MM.1S (cell line): Measurements from ENCODE around the gene MET.

Source experiments
- DNase-seq: peaks from one replicate; pipeline ENCODE4 v3.0.0-alpha.2; 2015
- H2AFZ ChIP-seq: fragments of 300-600 bp; sonication (generic); 2 replicates; pipeline ENCODE4 v1.6.0; 2016; ENCODE audit warnings: antibody characterized with exemption, low read length
- H3F3A ChIP-seq: fragments of 300-600 bp; sonication (generic); 2 replicates; pipeline ENCODE4 v1.6.1; 2016; ENCODE audit warnings: mild to moderate bottlenecking, antibody characterized with exemption, low read length, moderate library complexity, mixed read lengths; ENCODE audit not compliant: insufficient read depth
- H3K27ac ChIP-seq: fragments of 300-600 bp; sonication (generic); 2 replicates; pipeline ENCODE4 v1.5.1; 2016; ENCODE audit warnings: mild to moderate bottlenecking, low read length
- H3K27me3 ChIP-seq: fragments of 300-600 bp; sonication (generic); replicated peaks from 2 replicates; pipeline ENCODE4 v1.6.0; 2016; ENCODE audit warnings: low read length; ENCODE audit not compliant: insufficient read depth
- H3K36me3 ChIP-seq: fragments of 300-600 bp; sonication (generic); replicated peaks from 2 replicates; pipeline ENCODE4 v1.6.1; 2016; ENCODE audit warnings: mild to moderate bottlenecking, low read length, mixed read lengths; ENCODE audit not compliant: insufficient read depth
- H3K4me1 ChIP-seq: fragments of 300-600 bp; sonication (generic); 2 replicates; pipeline ENCODE4 v1.6.1; 2016; ENCODE audit warnings: low read length, mixed read lengths
- H3K4me2 ChIP-seq: fragments of 300-600 bp; sonication (generic); 2 replicates; pipeline ENCODE4 v1.6.0; 2016; ENCODE audit warnings: low read depth, low read length
- H3K4me3 ChIP-seq: fragments of 300-600 bp; sonication (generic); 2 replicates; pipeline ENCODE4 v1.5.1; 2016; ENCODE audit warnings: low read length, mixed read lengths
- H3K79me2 ChIP-seq: fragments of 300-600 bp; sonication (generic); 2 replicates; pipeline ENCODE4 v1.6.1; 2016; ENCODE audit warnings: mixed run types, low read length, mixed read lengths
- H3K9ac ChIP-seq: fragments of 300-600 bp; sonication (generic); 2 replicates; pipeline ENCODE4 v1.6.1; 2016; ENCODE audit warnings: low read length, mixed read lengths
- H3K9me2 ChIP-seq: fragments of 300-600 bp; sonication (generic); replicated peaks from 2 replicates; pipeline ENCODE4 v1.6.1; 2016; ENCODE audit warnings: mild to moderate bottlenecking, low read length, mixed read lengths; ENCODE audit not compliant: insufficient read depth
- H3K9me3 ChIP-seq: fragments of 300-600 bp; sonication (generic); replicated peaks from 2 replicates; pipeline ENCODE4 v1.6.1; 2016; ENCODE audit warnings: mild to moderate bottlenecking, low read length, mixed read lengths; ENCODE audit not compliant: insufficient read depth
- H4K20me1 ChIP-seq: fragments of 300-600 bp; sonication (generic); 2 replicates; pipeline ENCODE4 v1.6.1; 2016; ENCODE audit warnings: mild to moderate bottlenecking, low read length, moderate library complexity, mixed read lengths; ENCODE audit not compliant: insufficient read depth
- CTCF ChIP-seq: fragments of 300-600 bp; sonication (generic); IDR thresholded peaks from 2 replicates; pipeline ENCODE4 v1.5.1; 2016; ENCODE audit warnings: antibody characterized with exemption, low read length, mixed read lengths
- EZH2 ChIP-seq: fragments of 300-600 bp; sonication (generic); optimal IDR thresholded peaks from 2 replicates; pipeline ENCODE3; 2017; ENCODE audit warnings: low read depth, mild to moderate bottlenecking, antibody characterized with exemption, low read length, mixed read lengths
- EZH2phosphoT487 ChIP-seq: fragments of 300-600 bp; sonication (generic); IDR thresholded peaks from 2 replicates; pipeline ENCODE4 v1.6.1; 2018; ENCODE audit warnings: antibody characterized with exemption, low read length

Gene MET

DNA sequence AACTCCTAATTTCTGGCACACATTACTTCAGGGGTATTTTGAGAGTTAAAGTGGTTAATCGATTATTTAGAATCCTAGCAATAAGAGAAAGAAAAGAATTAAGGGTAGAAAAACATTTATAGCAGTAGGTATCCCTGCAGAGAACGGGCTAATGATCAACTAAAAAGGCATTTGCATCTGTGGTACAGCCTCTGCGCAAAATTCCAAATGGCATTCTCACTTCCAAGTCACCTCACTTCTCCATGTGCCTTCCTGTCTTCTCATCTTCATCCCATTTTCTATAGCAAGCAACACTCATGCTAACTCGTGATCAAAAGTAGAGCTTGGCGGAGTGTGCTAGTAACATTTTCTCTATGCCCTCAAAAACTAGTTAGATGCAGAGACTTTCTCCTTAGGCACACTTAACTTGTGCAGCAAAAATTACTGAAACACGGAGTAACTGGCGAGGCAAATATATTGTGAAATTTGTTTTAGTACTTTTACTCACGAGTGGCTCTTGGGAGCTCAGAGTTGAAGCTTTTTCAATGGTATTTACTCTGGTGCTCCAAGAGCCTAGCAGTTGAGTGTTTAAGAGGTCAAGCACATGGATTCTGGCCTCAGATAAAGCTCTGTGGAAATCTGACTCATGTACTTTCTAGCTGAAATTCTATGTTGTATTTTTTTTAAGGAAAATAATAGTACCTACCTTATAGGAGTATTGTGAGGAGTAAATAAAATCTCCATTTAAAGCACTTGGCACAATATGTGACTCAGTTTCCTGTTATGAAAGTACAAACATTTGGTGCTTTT lies 65.1 kb downstream of the MET start:
- Histone ChIP-seq H3K27ac (no peak overlapping the region), H3K9me2 (no peaks in the 10 kb centered on the region), H3K4me2 (no peak overlapping the region), H3K4me3 (no peak overlapping the region), H3K4me1 (peaks cover 19% of the 10 kb centered on the region), H3K9me3 (no peaks in the 10 kb centered on the region), H3K9ac (no peak overlapping the region), H3K27me3 (no peaks in the 10 kb centered on the region), H3F3A (peaks cover 14% of the 10 kb centered on the region), H2AFZ (no peak overlapping the region), H4K20me1 (no peaks in the 10 kb centered on the region), H3K36me3 (no peaks in the 10 kb centered on the region), H3K79me2 (no peaks in the 10 kb centered on the region)
- no peak for TF ChIP-seq EZH2
- no peak for TF ChIP-seq EZH2phosphoT487
- TF ChIP-seq CTCF, result no peak
- DNase-seq, result peak; percentile 5

- no peaks in the 10 kb centered on the region for H3K79me2 ChIP-seq
- H3K4me1 ChIP-seq, result peaks cover 16% of the 10 kb centered on the region
- no peaks in the 10 kb centered on the region for H3K36me3 ChIP-seq
These were observed 66.4 kb downstream of the MET start for GRCh38 chr7:116738378-116738777.

DNA sequence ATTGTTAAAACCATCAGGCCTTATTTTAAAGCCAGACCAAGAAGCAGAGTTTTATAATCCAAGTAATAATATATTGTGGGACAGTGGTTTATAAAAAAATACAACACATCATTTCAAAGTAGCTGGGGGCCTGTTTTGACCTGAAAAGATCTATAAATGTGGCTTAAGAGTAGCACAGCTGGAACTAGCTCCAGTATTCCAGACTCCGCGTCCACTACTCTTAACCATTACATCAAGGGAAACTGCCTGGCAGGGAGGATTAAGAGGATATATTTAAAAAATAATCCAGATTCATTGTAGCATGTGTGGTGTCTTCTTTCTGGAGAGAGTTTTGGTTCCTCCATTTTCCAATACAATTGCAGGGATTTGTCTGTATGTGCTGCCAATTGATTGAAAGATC lies 67.3 kb downstream of the MET start:
- Histone ChIP-seq H3K4me3 (no peak overlapping the region), H4K20me1 (no peaks in the 10 kb centered on the region), H3K4me1 (peaks cover 7% of the 10 kb centered on the region), H3K9me3 (no peaks in the 10 kb centered on the region), H3K27me3 (no peaks in the 10 kb centered on the region), H3K4me2 (no peak overlapping the region), H3K36me3 (no peaks in the 10 kb centered on the region), H3K9me2 (no peaks in the 10 kb centered on the region), H3K9ac (no peak overlapping the region), H3F3A (peaks cover 2% of the 10 kb centered on the region; the same call in 1 of the 2 replicates), H3K27ac (no peak overlapping the region), H2AFZ (no peak overlapping the region), H3K79me2 (no peaks in the 10 kb centered on the region)
- TF ChIP-seq EZH2 (no peak), CTCF (no peak)
- DNase-seq, result no peak

More at GRCh38 chr7:116738378-116738777, 66.4 kb downstream of the MET start:
- H3K4me2 ChIP-seq, result no peak overlapping the region
- H3K27ac ChIP-seq, result no peak overlapping the region
- DNase-seq, result no peak
- H4K20me1 ChIP-seq, result no peaks in the 10 kb centered on the region
- no peak overlapping the region for H3K9ac ChIP-seq
- H3K9me2 ChIP-seq, result no peaks in the 10 kb centered on the region
- H3K4me3 ChIP-seq, result no peak overlapping the region
- H2AFZ ChIP-seq, result no peak overlapping the region
- H3K27me3 ChIP-seq, result no peaks in the 10 kb centered on the region
- no peaks in the 10 kb centered on the region for H3K9me3 ChIP-seq
- TF ChIP-seq EZH2phosphoT487, result no peak
- H3F3A ChIP-seq, result peaks cover 10% of the 10 kb centered on the region

- no peaks in the 10 kb centered on the region for H3K9me3 ChIP-seq
- DNase-seq, result no peak
- no peaks in the 10 kb centered on the region for H3K79me2 ChIP-seq
- H3K4me2 ChIP-seq, result no peak overlapping the region
- no peaks in the 10 kb centered on the region for H3K36me3 ChIP-seq
- no peaks in the 10 kb centered on the region for H3K4me1 ChIP-seq
- H3K4me3 ChIP-seq, result no peak overlapping the region
- H3K9me2 ChIP-seq, result no peaks in the 10 kb centered on the region
- TF ChIP-seq CTCF (no peak), EZH2phosphoT487 (no peak), EZH2 (no peak)
- H4K20me1 ChIP-seq, result no peaks in the 10 kb centered on the region
- H3K27ac ChIP-seq, result no peak overlapping the region
- H2AFZ ChIP-seq, result no peak overlapping the region
- no peaks in the 10 kb centered on the region for H3F3A ChIP-seq
- no peak overlapping the region for H3K9ac ChIP-seq
- H3K27me3 ChIP-seq, result no peaks in the 10 kb centered on the region
These were observed 68.2 kb downstream of the MET start for GRCh38 chr7:116740231-116740630.
